ENCODE data around the gene MRTFA. TPM values are rescaled to one million over a fixed set of nuclear protein-coding genes. Genes with fewer than 3 reads are reported as not detected.

MRTFA gene
- total RNA-seq, 1 experiment from 2014 or later, result 52.7 TPM

GRCh38 chr22:40425082-40425481, 211.4 kb downstream of the MRTFA start:
- Mint-ChIP-seq H3K9me3 (ENCODE audit: unreplicated experiment) (no peaks in the 10 kb centered on the region), H3K27me3 (ENCODE audit: insufficient read depth, unreplicated experiment) (no peaks in the 10 kb centered on the region), H3K27ac (ENCODE audit: low read depth, unreplicated experiment) (peak overlapping the region; percentile 14), H3K4me3 (ENCODE audit: unreplicated experiment) (no peak overlapping the region), H3K36me3 (ENCODE audit: insufficient read depth, unreplicated experiment) (peaks cover 77% of the 10 kb centered on the region), H3K4me1 (ENCODE audit: insufficient read depth, unreplicated experiment) (peaks cover 5% of the 10 kb centered on the region)
- intact Hi-C loops (cut with micrococcal nuclease), result no loop called here
- BruUV-seq (replicated peaks), result no TSS peak
- no peak for TF ChIP-seq CTCF (IDR thresholded peaks at IDR 0.05; ENCODE audit: unreplicated experiment)
- POLR2A ChIA-PET, result interaction anchor here (2.6 kb wide), 1 partner anchor 9 kb away, joined by 6 read pairs; no protein-coding TSS in a partner anchor
- DNase-seq (ENCODE audit: unreplicated experiment), result no peak
- CTCF ChIA-PET, result interaction anchor here (2.1 kb wide), 1 partner anchor 12 kb away, joined by 15 read pairs; no protein-coding TSS in a partner anchor

DNA sequence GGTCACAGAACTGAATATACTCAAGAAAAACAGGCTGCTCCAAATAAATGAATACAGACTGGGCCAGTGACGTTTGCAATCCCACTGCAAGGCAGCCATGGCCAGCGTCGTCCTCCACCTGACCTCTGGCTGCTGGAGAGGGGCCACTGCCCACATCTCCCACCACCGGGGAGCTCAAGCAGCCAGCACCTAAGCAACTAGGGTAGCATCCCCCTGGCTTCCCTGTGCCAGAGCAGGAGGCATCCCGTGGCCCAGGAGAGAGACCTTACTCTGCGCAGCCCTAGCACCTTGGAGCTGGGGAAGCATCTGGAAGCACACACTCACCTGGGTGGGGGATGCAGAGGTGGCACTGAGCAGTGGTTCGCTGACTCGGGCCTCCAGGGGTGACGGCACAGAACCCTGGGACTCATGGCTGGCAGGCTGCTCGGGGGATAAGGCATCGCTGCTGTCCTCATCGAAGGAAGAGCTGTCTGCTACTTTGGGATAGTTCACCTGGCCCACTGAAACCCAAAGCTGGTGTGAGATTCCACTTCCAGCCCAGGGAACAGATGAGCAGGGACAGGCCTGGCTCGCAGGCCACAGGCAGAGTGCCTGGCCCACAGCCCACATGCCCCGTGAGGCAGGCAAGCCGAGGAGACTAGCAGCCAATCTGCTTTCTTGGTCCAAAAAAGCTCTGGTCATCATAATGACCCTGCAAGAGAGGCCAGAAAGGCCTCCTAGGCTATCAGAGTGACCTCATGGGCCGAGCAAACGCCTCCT, 212.5 kb downstream of the MRTFA start:
- ChIA-PET POLR2A (interaction anchor here (0.6 to 2.6 kb wide), 2 partner anchors 8 to 1289 kb away, joined by 3 to 6 read pairs; no protein-coding TSS in a partner anchor), CTCF (interaction anchor here (0.6 to 1.3 kb wide), 3 partner anchors 12 to 68 kb away, joined by 3 to 5 read pairs (median 4); no protein-coding TSS in a partner anchor)
- no peak for TF ChIP-seq CTCF (IDR thresholded peaks at IDR 0.05; ENCODE audit: unreplicated experiment)
- Mint-ChIP-seq H3K27ac (ENCODE audit: low read depth, unreplicated experiment) (peak overlapping the region; percentile 36), H3K27me3 (ENCODE audit: insufficient read depth, unreplicated experiment) (no peaks in the 10 kb centered on the region), H3K4me1 (ENCODE audit: insufficient read depth, unreplicated experiment) (peaks cover 5% of the 10 kb centered on the region), H3K9me3 (ENCODE audit: unreplicated experiment) (no peaks in the 10 kb centered on the region), H3K4me3 (ENCODE audit: unreplicated experiment) (no peak overlapping the region), H3K36me3 (ENCODE audit: insufficient read depth, unreplicated experiment) (peaks cover 75% of the 10 kb centered on the region)
- intact Hi-C loops (cut with micrococcal nuclease), result no loop called here
- no TSS peak for BruUV-seq (replicated peaks)
- no peak for DNase-seq (ENCODE audit: unreplicated experiment)

DNA sequence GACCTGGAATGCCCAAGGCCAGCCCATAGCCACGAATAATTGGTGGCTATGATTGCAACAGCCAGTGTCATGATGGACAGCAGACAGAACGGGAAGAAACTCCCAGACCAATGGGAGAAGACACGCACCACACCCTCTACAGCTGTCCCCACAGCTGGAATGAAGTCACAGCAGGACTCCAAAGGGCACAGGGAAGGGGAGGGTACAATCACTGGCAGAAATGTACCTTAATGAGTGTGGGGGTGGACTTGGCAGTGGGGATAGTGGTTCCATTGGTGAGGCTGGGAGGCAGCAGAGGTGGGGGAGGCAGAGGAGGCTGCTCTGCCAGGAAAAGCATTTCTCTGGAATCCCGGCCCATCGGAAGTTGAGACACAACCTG, 213.2 kb downstream of the MRTFA start:
- ChIA-PET POLR2A (no interaction called here), CTCF (interaction anchor here (0.9 kb wide), 1 partner anchor 13 kb away, joined by 5 read pairs; no protein-coding TSS in a partner anchor)
- peak overlapping the region; percentile 36 for H3K27ac Mint-ChIP-seq (ENCODE audit: low read depth, unreplicated experiment)
- no TSS peak for BruUV-seq (replicated peaks)
- peaks cover 5% of the 10 kb centered on the region for H3K4me1 Mint-ChIP-seq (ENCODE audit: insufficient read depth, unreplicated experiment)
- H3K4me3 Mint-ChIP-seq (ENCODE audit: unreplicated experiment), result no peak overlapping the region
- H3K36me3 Mint-ChIP-seq (ENCODE audit: insufficient read depth, unreplicated experiment), result peaks cover 68% of the 10 kb centered on the region
- H3K9me3 Mint-ChIP-seq (ENCODE audit: unreplicated experiment), result no peaks in the 10 kb centered on the region
- DNase-seq (ENCODE audit: unreplicated experiment), result no peak
- no peaks in the 10 kb centered on the region for H3K27me3 Mint-ChIP-seq (ENCODE audit: insufficient read depth, unreplicated experiment)
- TF ChIP-seq CTCF (IDR thresholded peaks at IDR 0.05; ENCODE audit: unreplicated experiment), result no peak
- intact Hi-C loops (cut with micrococcal nuclease), result no loop called here

DNA sequence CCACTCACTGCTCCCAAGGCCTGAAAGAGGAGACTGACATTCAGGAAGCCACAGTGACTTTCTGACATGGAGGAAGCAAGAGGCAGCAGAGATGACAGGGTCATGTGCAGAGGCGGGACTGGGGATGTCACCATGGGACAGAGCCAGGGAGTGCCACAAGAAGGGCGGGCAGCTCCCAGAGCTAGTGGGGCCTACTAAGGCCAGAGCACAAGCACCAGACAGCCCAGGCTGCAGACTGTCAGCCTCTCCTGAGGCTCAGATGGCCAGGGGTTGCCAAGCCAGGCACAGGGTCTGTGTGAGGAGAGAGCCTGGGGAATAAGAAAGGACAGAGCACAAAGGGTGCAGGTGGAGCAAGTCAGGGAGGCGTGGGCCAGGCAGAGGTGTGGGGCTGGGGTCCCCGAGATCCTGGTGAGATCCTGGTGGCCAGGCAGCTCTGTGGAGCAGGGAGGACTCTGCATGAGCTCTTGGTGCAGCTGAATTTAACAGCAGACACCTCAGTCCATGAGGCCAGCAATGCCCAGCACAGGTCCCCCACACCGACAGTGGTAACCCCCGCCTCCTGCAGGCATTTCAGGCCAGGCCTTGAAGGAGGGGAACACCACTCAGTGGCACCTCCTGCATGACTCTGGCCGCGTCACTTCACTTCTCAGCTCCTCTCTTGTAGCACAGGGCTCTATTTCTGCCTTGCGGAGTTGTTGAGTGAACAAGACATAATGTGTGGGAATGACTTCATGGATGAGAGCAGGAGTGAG, 213.8 kb downstream of the MRTFA start:
- Mint-ChIP-seq H3K27ac (ENCODE audit: low read depth, unreplicated experiment) (no peak overlapping the region), H3K9me3 (ENCODE audit: unreplicated experiment) (no peaks in the 10 kb centered on the region), H3K4me3 (ENCODE audit: unreplicated experiment) (no peak overlapping the region), H3K36me3 (ENCODE audit: insufficient read depth, unreplicated experiment) (peaks cover 63% of the 10 kb centered on the region), H3K4me1 (ENCODE audit: insufficient read depth, unreplicated experiment) (peaks cover 5% of the 10 kb centered on the region), H3K27me3 (ENCODE audit: insufficient read depth, unreplicated experiment) (no peaks in the 10 kb centered on the region)
- CTCF ChIA-PET, result no interaction called here
- no peak for DNase-seq (ENCODE audit: unreplicated experiment)
- no peak for TF ChIP-seq CTCF (IDR thresholded peaks at IDR 0.05; ENCODE audit: unreplicated experiment)
- BruUV-seq (replicated peaks), result no TSS peak
- intact Hi-C loops (cut with micrococcal nuclease), result no loop called here
- POLR2A ChIA-PET, result no interaction called here
